HG03442 (cell line): Measurements from ENCODE around the gene ALK.

Experiments
- ATAC-seq: cut with Tn5 transposase; IDR thresholded peaks from one replicate; pipeline ENCODE4 v1.9.1; 2021; ENCODE audit warnings: mild to moderate bottlenecking, moderate library complexity; ENCODE audit not compliant: unreplicated experiment

ALK gene

DNA sequence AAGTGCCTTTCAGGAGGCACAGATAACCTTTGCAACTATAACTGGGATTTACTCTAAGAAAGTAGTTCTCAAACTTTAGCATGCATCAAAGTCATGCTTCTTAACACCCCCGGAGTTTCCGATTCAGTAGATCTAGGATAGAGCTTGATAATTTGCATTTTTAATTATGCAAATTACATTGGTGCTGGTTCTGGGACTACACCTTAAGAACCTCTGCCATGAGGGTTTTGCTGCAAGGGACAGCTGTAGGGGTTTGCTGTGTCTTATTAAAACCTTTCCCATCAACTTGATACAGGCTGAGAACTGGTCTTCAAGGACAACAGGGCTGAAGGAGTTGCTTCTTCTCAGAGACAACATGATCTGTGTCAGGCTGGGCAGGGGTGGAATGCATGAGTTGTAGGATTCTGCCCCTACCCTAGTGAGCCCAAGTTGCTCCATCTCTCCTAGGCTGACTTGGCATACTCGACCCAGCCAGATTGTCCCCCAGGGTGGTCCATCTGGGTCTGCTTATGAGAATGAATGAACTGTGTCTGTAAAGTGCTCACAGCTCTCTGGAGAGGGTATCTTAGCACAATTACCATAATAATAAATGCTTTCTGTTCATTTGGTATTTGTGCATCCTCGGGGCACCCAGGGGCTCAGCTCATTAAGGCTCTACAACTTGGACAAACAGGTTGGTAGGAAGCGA lies 573.5 kb downstream of the ALK start:
- no peak for ATAC-seq

- ATAC-seq, result no peak
These were observed 576.1 kb downstream of the ALK start for GRCh38 chr2:29345236-29345635.

DNA sequence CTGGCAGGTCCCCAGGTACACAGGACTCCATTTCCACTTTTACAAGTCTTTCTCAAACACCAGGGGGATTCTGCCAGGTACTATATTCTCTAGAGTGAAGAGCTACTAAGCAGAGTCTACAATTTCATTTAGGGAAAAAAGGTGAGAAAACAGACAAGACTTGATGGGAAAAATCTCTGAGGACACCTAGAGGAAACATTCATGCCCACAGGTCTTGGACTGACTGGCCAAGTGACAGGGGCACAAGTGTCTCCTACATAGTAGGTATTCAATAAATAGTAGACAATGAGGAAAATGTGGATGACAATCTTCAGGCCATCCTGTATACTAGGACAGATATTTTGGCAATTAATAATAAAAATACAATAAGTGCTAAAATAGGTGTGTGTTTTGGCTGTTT lies 577.6 kb downstream of the ALK start:
- no peak for ATAC-seq

DNA sequence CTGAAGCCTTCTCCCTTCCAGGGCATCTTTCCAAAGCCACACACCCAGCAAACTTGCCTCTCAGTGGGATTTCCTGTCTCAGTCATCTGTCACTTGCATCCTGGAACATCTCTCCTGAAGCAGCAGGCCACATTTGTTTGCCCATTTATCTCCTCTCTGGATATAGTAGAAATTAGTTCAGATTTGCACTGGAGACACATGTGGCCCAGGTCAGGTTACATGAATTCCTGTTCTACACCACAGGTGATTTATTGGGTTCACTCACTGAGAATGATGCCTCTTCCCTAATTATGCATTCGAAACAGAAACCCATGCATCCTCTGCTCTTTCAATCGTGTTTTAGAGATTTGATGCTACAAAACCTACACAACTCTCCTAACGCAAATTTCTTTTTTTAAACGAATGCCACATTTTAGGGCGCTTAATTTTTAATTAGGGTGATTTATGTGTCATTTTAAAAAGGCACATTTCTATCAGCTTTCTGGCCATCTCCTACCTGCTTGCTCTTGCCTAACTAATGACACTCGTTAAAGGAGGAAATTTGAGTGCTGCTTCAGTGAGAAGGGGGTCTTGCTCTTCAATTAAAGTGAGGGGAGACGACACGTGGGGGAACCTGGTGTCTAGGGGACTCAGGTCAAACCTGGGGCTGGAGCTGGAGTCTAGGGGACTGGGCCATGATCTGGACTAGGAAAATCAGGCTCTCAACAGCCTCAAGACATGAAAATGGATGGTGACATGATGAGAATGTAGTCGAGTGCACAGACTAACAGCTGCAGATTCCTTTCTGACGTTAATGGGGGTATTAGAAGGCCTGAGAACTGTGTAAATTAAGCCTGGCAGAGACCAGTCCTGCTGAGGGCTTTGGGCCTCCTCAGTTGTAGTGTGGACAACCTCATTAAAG lies 584.8 kb downstream of the ALK start:
- no peak for ATAC-seq

- ATAC-seq, result no peak
These were observed 586.0 kb downstream of the ALK start for GRCh38 chr2:29335396-29335795.

- ATAC-seq, result no peak
These were observed 586.7 kb downstream of the ALK start for GRCh38 chr2:29334706-29335105.

DNA sequence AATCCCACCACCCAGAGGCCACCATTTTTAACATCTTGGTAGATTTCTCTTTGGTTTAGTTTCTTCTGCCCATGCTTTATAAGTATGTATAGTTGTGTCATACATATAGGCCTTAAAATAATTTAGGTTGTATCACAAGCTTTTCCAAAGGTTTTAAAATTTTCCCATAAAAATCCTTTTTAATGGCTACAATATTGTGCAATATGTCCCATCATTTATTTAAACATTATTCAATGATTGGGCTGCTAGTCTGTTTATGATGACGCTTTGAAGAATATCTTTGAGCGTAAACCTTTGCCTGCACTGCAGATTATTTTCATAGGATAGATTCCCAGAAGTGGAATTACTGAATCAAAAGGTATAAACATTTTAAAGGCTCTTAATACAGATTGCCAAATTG lies 588.8 kb downstream of the ALK start:
- no peak for ATAC-seq

DNA sequence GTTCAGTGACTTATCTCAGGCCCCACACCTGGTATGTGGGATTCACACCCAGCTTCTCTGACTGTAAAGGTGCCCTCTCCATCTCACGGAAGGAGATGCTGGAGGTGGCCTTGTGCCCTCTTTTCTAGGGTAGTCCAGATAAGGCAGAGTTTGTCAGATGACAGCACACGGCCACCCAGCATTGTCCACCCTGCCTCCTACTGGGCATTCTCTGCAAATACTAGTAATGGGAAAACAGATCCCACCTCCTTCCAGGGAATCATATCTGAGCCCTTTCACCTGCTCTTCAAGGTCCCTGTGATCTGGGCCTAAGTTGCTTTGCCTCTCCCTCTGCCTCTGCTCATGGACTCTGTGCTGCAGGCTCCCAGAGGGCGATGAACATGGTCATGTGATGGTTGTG lies 591.5 kb downstream of the ALK start:
- no peak for ATAC-seq

DNA sequence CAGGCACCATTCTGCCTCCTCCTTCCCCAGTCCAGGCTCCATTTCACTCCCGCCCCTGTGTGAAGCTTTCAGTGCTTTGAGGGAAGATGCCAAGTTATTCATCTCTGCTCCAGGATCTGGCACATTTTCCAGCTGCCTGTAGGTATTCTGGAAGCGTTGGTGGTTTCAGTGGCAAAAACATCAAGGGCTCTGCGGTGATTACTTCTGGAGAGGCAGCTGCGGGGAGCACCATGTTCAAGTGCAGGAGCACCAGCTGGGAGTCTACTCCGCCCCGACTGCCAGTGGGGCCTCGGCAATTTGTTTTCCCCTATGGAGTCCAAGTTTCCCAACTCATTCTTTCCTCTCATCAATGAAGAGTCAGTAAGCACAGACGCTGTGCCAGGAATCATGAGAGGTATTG lies 594.5 kb downstream of the ALK start:
- ATAC-seq, result no peak

DNA sequence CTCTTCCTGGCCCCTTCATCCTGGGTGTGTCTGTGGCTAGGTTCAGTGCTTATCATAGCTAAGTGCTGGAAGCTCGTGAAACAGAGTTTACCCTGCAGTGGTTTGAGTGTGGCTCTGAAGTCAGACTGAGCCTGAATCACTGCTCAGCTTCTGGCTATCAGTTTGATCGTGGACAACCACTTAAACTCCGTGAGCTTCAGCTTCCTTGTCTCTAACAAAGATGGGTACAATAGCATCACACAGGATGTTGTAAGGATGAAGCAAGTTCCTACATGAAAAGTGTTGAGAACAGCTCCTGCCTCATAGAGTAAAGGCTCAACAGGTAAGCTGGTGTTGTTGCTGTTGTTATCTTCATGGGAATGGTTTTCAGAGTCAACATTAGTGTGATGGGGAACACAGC lies 595.8 kb downstream of the ALK start:
- no peak for ATAC-seq

DNA sequence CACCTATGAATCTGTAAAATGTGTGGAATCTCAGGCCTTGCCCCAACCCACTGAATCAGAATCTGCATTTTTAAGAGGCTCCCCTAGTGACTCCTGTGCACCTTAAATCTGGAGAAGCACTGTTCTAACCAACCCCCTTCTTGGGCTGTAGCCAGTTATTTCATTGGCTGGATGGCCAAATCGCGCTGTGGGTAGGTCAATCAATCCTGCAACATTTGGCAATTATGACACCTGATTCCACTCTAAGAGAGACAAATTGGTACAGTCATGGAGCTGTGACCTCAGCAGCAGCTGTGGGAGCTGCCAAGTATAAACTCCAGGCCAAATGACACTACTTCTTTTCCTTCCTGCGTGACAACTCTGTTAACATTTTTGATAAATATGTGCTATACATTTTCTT lies 597.4 kb downstream of the ALK start:
- ATAC-seq, result no peak

DNA sequence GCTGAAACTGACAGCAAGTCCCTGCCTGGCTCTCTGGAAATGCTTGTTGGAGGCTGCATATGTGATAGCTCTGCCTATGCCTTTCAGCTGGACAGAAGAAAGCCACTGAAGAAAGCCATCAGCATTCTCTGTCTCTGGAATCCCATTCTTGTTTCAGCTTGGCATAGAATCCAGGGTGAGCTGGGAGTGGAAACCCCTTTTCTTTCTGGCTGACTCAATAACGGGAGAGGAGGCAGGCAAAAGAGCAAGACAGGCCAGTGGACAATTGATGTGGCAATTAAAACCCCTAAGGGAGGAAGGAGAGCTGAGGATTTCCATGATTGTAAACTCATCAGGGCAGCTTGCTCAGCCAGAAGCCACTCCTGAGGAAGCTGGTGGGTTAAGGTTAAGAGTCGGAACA lies 598.1 kb downstream of the ALK start:
- ATAC-seq, result no peak

- no peak for ATAC-seq
These were observed 599.4 kb downstream of the ALK start for GRCh38 chr2:29322011-29322410.

GRCh38 chr2:29317801-29318485 lies 603.4 kb downstream of the ALK start:
- ATAC-seq, result no peak

DNA sequence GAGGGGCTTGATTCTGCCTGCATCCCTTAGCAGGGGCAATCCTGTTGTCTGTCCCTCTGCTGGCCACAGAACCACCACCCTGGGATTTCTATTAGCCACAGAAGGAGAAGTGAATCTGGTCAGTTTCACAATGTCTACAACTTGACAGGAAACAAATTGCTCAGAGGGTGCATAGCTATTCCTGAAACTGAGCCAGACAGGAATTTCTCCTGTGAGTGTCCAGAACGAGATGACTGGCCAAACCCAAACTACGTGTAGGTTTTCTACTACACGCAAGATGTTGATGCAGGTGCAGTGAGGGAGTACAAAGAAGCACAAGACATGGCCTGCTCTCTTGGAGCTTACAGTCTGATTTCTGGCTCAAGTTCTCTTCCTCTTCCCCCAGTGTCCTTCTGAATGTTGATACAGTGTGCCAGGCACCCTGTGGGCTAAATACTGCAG lies 604.3 kb downstream of the ALK start:
- peak; percentile 45 for ATAC-seq

GRCh38 chr2:29314816-29315571 lies 606.4 kb downstream of the ALK start:
- ATAC-seq, result peak; percentile 63

DNA sequence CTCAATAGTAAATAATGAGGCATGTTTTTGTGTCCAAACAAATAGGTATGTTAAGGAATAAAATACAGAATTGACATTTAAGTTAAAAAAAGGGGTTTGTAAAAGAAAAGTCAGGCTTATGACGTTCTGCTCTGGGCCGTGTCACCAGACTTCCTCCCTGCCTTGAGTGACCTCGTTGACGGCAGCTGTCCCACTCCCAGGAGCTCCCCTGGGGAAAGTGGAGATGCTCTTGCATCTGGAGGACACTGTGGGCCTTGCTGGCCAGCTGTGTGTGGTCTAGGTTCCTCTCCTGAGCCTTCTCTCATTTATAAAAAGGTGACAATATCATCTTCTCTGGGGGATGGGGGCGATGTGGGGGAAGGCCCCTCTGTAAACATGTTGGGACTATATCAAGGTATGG lies 609.9 kb downstream of the ALK start:
- no peak for ATAC-seq

DNA sequence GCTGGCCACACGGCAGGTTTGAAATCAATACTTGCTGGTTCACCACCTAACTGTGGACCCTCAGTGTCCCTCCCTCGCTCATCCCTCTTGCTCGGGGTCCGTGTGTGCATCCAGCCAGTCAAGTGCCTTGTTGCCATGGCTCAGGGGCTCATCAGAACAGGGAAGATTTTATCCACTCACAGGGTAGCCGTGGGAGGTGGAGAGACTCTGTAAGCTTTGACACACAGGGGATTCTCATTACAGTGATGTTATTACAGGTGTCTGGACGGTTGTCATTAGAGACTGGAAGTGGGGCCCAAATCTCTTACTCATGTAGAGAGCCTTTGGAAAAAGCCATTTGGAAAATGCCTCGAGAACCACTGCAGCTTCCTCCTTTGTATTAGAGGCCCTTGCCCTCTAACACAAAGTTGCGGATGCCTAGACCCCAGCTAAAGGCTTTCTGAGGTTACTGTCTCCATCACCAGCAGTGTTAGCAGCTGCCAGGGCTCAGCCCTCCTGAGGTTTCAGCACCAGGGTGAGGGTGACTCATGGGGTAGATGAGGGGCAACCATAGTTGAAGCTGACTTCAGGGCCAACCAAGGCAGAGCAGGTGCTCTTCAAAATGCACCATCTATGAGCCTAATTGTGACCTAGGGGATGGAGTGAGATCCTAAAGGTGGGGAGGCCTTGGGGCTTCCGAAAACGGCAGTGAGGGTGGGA lies 610.6 kb downstream of the ALK start:
- ATAC-seq, result no peak

DNA sequence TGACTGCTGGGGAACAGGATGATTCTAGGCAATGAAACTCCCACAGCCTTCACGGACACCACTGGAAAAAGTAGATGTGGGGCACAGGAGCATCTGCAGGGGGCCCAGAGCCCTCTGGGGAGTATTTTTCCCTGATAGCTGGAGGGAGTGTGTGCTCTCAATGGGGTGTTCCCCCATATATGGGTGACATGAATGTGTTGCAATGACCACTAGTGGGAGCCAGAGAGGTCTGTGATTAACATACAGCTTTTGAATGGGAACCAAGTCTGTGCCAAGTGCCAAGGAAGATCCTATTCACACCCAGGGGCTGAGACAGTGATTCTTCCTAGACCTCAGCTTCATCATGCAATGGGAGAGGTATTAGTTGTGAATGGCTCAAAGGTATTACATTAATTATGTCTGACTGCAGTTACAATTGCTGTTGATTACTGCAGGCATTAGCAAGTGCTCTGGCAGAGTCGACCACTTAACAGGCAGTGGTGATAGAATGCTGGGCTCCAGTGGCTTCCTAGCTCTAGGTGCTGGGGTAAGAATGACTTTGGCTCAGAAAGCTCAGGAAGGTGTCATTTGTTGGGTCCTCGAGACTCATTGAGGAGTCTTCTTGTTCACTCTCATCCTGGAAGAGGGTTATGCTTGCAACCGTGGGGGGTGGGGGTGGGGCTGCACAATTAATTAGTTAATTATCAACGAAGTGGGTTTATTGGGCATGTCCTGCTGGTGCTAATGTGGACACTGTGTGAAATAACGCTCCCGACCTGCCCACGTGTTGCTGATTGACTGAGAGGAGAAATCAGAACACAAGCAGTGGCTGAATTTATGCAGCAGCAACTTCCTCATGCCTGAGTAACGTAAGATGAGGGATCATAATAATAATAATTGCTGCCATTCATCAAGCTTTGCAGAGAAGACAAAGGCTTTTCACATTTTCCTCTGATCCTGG lies 612.0 kb downstream of the ALK start:
- peak; percentile 67 for ATAC-seq
